HG03575 (cell line): ENCODE data around the gene TTLL1.

Experiments used
- ATAC-seq: cut with Tn5 transposase; IDR thresholded peaks from one replicate; pipeline ENCODE4 v1.9.1; 2021; ENCODE audit not compliant: unreplicated experiment, insufficient number of reproducible peaks, low FRiP score; ENCODE audit errors: extremely low read depth

TTLL1 gene

DNA sequence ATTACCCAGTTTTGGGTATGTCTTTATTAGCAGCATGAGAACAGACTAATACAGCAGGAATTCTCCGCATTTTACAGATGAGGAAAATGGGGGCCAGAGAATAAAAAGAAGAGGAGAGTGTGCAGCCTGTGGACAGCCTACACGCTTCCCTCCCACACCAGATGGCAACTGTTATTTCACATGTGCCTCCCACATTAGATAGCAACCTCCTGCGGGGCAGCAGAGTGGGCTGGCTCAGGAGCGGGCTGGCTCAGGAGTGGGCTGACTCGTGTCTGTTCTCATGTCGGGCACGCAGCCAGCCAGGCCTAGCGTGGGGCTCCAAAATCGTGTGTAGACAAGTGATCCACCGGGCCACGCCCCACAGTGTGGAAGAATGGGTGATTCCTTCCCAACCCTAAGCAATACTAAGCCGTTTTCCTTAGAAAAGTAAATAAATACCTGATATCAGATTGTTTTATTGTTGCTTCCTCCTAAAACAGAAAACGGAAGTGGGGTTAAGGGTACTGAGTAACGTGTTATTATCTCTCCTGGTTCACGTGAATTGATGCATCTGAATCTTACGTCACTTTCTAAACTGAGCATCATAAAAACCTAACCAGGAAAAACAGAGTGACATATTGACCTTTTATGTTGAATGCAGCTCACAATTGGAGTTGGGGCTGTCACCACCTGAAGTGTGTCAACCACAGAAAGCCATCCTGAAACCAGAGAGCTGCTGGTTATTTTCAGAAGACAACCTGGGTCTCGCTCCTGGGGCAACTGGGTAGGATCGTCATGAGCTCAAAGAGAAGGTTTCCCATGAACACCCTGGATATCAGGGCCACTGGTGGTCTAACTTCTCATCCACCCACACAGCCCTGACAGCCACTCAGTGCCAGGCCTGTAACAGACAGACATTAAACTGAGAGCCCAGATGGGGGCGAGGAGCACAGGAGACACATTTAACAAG is 3.3 kb downstream of the TTLL1 start:
- no peak for ATAC-seq

DNA sequence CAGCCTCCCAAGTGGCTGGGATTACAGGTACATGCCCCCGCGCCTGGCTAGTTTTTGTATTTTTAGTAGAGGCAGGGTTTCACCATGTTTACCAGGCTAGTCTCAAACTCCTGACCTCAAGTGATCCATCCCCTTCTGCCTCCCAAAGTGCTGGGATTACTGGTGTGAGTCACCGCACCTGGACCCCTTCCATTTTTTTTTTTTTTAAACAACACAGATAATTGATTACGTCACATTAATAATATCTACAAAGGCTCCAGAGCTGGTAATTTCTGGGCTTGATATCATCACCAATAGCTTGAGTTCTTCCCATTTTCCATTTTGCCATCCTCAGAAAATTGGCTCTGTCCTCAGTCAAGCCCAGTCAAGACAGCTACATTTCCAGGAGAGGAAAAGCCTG is 7.2 kb downstream of the TTLL1 start:
- ATAC-seq = no peak

DNA sequence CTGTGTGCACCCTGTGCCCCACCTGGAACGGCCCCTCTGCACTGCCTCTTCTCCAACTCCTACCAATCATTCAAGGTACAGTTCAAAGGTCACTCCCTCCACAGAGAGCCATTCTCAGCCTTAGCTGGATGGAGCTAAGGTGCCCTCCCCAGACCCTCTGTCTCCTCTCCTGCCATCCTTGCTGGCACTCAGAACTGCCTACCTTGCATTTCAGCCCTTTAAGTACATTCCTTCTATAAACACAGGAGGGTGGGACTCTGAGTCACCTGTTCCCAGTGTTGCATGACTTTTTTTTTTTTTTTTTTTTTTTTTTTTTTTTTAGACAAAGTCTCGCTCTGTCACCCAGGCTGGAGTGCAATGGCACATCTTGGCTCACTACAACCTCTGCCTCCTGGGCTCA is 8.6 kb downstream of the TTLL1 start:
- no peak for ATAC-seq

DNA sequence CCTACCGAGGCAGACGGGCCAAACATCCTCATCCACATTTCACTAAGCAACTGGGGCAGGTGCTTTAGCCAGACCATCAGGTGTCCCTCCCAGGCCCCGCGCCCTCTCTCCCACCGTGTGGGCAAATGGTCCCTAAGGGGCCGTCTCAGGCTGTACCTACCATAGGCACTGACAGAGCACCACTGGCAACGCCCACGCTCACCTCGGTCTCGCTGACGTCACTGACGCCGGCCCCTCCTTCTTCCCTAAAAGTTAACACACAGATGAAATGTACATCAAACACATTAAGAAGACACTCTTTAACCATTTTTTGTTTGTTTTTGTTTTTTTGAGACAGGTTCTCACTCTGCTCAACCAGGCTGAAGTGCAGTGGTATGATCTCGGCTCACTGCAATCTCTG is 9.4 kb downstream of the TTLL1 start:
- ATAC-seq = no peak

DNA sequence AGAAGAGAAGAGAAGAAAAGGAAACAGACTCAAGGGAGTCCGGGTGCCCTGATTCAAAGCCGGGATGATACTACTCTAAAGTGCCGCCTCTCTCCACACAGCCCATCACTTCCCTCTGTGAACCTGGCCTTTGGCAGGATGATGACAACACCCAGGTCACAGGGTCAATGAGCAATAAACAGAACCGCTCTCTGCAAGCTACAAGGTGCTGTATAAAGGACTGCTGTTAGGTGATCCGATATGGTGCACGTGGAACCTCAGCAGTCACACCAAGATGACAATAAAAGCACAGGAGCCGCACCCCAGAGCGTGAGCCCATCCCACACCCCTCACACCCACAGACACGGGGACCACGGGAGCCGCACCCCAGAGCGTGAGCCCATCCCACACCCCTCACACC is 10.7 kb downstream of the TTLL1 start:
- no peak for ATAC-seq

DNA sequence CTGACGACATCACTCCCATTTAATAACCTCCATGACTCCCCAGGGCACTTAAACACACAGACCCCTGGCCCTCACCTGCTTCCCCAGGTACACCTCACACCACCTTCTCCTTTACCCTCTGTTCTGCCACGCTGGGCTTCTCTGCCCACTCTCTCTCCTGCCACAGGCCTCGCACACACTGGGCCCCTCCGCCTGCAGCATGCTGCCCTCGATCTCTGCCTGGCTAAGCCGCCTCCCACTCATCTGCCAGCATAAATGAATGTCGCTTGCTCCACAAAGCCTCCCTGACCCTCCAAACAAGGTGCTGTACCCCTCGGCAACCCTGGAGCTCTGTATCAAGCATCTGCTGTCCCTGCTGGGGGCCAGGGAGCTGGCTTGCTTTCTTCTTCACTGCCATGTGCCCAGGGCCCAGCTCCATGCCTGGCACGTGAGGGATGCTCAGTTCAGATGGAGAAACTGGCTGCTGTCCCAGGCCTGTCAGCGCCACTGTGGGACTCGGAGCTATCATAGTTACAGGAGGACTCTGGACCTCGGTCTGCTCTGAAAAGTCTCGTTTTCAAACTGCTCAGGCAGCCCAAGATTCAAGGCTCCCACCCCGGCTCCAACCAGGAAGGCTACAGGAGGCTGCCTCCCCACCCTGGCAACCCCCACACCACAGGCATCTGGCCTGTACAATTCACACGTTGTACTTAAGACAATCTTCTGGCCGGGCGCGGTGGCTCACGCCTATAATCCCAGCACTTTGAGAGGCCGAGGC is 11.9 kb downstream of the TTLL1 start:
- no peak for ATAC-seq

DNA sequence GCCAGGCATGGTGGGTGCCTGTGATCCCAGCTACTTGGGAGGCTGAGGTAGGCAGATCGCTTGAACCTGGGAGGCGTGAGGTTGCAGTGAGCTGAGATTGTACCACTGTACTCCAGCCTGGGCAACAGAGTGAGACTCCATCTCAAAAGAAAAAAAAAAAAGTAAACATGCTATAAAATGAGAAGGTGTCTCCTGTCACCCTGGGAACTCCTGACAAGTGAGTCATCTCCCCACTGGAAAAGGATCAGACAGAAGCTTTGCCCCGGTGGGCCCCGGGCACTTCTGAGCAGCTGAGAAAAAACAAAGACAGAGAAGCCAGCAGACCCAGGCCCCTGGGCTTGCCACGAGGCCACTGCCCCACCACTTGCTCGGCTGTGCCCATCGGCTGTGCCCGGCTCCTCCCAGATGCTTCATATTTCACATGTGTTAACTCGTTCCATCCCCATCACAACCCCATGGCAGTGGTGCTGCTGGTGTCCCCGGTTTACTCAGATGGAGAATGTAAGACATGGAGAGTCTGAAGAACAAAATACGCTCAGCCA is 22.3 kb downstream of the TTLL1 start:
- no peak for ATAC-seq

DNA sequence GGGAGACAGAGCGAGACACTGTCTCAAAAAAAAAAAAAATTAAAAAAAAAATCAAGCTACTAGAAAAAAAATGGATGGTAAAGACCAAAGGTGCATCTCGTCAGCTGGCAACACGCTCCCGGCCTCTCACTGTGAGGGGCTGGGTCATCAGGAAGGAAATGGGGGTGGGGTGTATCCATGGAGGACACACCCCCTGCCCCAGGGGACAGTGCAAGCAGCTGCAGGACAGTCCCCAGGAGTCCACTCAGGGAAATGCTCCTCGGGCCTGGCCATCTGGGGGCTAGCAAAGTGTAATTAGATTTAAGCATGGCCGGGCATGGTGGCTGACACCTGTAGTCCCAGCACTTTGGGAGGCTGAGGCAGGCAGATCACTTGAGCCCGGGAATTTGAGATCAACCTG is 23.1 kb downstream of the TTLL1 start:
- ATAC-seq = no peak

DNA sequence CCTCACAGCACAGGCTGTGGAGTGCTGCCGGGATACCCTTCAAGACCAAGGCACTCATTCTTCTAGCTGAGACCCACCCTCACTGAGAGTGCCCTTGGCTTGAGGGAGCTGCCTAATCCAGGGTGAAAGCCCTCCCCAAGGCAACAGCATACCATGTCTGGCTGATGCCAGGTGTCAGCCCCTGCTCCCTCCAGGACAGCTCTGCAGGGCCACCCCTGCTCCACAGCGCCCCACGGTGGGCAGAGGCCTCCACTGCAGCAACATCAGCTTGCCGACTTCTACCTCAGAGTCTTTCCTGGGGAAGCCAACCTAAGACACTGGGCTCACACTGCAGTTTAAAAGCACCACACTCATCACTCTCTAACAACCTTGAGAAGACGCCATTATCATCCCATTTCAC is 29.0 kb downstream of the TTLL1 start:
- no peak for ATAC-seq

DNA sequence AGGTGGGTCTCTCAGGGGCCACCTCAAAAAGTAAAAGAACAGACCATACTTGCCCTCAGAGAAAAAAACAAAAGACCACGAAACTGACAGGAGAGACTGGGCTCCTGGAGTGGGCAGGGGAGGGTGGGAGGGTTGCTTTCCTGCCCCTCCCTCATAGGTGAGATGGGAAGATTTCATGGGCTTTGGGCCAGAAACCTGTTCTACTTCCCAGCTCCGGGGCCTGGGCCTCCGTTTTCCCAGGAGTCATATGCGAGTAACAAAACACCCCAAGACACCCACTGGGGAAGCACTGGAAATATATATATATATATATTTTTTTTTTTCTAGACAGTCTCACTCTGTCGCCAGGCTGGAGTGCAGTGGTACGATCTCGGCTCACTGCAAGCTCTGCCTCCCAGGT is 31.6 kb downstream of the TTLL1 start:
- ATAC-seq = no peak

DNA sequence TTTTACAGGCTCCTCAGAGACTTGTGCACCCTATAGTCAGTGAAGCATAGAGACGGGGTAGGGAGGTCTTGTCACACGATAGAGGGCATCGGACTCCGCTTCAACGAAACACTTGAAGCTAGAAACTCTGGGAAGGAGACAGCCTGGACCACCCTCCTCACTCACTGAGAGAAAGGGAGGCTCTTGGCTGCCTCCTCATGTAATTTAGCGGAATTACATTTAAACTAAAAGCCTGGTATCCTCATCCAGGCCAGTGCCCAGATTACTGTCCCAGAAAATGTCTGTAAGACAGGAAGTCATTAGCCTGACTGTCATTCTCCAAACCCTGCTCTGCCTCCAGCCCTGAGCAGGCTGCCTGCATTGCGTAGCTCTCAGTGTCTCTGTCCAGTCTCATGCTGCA is 36.0 kb downstream of the TTLL1 start:
- ATAC-seq = no peak

DNA sequence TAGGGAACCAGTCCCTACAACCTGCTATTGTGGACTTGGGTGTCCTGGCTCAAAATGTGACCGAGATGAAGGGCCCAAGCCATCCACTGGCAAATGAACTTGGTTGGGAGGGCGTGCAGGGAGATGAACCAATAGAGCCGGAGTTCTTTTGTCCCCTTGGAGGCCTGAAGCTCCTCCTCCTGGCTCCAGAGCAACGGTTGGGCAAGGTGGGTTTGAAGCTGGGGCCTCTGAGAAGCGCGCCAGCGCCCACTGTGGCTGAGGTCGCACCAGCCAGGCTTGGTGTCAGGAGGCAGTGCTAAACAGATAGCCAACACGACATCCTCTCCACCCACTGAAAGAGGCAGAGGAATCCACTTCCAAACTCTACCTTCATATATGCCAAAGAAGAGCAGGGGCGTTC is 38.2 kb downstream of the TTLL1 start:
- ATAC-seq = no peak

DNA sequence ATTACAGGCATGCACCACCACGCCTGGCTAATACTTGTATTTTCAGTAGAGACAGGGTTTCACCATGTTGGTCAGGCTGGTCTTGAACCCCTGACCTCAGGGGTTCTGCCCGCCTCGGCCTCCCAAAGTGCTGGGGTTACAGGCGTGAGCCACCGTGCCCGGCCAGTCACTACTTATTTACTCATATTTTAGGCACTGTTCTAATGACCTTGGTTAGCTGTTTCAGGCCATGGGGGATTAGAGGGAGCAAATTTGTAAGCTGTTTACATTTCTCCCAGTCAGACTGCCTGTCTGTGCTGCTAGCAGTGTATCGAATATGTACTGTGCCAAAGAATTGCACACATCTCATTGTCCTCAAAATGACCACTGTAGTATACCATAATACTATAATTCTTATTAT is 41.6 kb downstream of the TTLL1 start:
- no peak for ATAC-seq

DNA sequence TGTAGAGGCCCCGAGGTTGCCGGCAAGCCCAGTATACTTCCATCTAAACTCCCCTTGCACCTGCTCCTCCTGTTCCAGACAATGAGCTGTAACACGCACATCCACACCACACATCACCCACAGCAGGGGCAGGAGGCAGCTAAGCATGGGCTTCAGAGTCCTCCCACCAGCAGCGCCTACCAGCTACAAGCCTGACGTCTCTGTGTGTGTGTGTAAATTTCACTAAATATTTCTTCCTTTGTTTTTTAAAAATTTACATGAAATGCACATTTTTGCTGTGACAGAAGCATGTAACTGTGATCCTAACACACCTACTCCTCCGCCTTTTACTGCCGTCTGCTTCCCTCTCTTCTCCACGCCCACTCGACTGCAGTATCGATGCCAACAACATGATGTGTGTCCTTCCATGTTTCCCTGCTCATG is 44.9 kb downstream of the TTLL1 start:
- no peak for ATAC-seq

DNA sequence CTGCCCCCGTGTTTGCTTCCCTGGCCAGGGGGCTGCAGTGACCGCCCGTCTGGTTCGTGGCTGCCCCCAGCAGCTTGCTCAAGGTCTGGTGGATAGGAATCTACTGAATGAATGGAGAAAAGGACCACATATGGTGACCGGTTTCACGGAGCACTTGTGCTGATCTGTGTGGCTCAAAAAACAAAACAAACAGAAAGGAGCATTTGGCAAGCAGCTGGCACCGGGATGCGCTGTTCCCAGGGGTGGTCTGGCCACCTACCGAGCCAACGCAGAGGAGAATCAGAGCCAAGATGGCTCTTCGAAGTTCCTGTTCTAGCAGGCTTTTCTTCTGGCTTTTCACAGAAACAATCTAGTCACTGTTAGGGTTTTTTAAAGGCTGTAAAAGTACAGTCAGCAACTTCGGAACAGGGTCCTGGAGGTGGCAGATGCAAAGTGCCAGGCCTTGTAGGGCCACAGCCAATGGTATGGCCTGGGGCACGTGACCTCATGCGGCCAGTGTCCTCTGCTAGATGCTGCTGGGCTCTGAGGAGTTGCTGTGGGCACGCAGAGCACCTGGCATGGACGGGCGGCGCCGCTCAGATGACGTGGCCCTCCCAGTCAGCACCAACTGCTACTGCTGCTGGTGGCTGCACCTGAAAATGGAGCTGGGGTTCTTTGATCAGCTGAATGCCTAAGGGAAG is 47.0 kb downstream of the TTLL1 start:
- no peak for ATAC-seq

DNA sequence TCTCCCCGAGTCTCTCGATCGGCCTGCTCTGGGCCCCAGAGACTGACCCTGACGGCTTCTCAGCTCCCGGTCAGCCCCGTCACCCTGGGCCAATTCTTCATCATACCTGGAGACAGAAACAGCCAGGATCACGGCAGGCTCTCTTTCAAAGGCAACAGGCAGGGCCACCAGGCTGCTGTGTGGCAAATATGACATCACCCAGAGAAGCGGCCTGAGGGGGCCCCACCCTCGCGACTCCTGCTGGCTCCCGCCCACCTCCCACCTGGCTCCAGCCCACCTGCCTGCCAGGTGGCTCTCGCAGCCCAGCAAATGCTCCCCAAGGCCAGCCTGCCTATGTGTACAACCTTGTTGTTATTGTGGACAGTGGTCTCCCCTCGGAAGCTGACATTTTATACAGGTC is 49.4 kb downstream of the TTLL1 start:
- ATAC-seq = no peak

DNA sequence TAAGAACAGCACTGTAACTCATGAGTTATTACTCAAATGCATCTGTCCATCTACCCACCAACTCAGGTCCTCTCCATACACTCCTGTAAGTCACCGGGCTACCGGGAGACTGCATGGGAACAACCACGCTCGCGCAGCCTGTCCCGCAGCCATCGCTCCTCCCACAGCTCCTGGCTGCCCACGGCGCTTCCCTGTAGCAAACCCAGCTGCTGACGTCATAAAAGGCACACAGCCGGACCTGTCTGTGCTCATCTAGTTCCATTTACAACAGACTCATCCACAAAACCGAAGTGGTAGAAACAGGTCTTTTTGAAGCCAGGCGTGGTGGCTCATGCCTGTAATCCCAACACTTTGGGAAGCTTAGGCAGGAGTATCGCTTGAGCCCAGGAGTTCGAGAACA is 50.9 kb downstream of the TTLL1 start:
- no peak for ATAC-seq

DNA sequence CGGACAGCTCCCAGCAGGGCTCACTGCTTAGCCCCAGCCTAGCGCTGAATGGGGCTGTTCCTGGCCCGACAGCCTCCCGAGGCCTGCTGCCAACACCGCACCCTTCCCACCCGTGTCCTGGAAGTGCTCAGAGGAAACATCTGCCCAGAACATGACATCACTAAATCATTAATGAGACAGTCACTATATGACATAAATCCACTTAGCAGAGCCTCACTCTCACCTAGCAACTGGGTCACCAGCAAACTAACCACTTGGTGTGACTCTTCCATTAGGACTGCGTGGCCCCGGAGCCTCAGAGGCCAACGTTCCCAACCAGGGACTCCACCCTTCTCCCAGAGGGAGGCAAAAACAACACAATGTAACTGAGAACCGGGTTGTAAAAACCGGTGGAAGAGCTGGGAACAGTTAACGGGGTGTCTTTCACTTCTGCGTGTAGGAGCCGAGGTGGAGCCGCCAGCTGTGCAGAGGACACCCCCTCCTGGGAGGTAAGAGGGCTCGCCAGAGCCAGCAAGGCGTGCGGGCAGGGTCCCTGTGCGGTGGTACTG is 52.8 kb downstream of the TTLL1 start:
- ATAC-seq = no peak

DNA sequence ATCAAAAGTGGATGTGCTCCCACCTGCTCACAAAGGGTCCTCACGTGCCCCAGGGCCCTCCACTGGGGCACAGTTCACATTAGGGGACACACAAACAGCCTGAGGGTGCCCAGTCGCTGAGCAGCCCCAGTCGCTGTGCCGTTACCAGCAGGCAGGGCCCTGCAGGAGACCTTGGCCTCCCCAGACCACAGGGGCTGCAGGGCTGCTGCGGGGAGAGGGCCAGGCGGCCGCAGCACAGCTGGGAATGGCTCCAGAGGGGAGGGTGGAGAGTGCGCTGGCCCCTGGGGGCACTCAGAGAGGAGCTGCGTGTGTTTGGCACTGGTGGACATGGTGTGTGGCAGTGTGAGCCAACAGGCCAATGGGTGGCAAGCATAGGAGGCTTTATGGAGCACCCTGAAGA is 53.9 kb downstream of the TTLL1 start:
- ATAC-seq = no peak
